CD4-positive, alpha-beta T cell treated with Interferon alpha-2 for 1 hour (primary cell): ENCODE results near the gene LBP.
"Not testable (repeated sequence)": the region's sequence is repeated elsewhere in the genome, so short reads cannot be mapped to it uniquely, and the experiment has no call there.

Source experiments
- DNase-seq, 2 donors: peaks; one replicate each; pipeline ENCODE4 v3.0.0-alpha.2; 2020 to 2022

LBP gene

GRCh38 chr20:38353316-38353715, 7.0 kb downstream of the LBP start:
- DNase-seq = no peak

GRCh38 chr20:38354227-38354626, 7.9 kb downstream of the LBP start:
- no peak for DNase-seq

GRCh38 chr20:38355161-38356012, 9.1 kb downstream of the LBP start:
- no peak for DNase-seq

DNA sequence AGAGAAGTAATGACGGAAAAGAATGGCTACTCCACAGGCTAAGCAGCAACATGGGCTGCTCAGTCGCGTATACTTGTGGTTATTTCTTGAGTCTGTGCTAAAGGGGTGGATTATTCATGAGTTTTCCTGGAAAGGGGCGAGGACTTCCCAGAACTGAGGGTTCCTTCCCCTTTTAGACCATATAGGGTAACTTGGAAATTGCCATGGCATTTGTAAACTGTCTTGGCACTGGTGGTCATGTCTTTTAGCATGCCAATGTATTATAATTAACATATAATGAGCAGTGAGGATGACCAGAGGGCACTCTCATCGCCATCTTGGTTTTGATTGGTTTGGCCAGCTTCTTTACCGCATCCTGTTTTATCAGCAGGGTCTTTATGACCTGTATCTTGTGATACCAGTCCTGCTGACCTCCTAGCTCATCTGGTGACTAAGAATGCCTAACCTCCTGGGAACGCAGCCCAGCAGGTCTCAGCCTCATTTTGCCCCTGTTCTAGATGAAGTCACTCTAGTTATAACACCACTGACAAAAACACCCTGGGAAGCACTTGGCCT, 11.4 kb downstream of the LBP start:
- peak in 1 of 2 donors; percentile 12 for DNase-seq

- DNase-seq = no peak
Measured at GRCh38 chr20:38358556-38358955, 12.3 kb downstream of the LBP start.

DNA sequence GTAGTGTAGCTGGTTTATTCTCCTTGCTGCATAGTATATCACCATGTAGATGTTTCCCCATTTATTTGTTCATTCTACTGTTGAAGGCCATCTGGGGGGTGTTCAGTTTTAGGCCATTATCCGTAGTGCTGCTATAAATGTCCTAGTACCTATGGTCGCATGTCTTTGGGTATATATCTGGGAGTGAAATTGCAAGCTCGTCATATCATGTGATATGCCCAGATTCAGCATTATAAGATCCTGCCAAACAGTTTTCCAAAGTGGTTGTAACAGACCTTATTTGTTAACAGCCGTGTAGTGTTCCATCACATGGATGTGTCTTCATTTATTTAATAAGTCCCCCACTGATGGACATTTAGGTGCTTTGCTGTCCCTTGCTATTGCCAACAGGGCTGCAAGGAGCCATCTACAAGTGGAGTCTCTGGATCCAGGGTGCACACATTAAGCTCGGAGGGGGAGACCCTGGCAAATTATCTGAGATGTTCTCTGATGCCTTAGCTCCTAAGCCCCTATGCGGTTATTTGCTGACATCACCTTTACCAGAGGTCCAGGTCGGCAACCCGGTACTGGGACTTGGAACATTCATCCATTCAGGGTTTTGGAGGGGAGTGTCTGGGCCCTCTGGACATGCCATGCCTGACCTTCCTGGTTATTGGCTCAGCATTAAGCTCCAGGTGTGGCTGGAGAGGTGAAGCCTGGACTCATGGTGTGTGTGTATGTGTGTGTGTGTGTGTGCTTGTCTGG, 16.9 kb downstream of the LBP start:
- DNase-seq = no peak

GRCh38 chr20:38369389-38369788, 23.1 kb downstream of the LBP start:
- peak; percentile 11 to 12 for DNase-seq

DNA sequence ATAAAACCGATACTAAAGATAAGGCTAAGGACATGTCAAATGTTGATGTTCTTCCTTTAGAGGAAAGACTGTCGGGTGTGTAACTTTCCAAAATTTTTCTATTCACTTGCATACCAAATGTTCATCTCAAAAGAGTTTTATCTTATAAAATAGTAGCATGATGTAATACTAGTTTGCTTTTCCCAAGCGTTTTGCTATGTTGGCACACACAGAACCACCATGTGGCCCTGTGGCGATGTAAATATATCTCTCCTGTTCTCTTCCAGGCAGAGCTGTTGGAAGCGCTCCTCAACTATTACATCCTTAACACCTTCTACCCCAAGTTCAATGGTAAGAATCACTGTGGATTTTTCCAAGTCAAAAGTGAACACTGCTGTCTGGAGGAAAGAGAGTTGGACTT, 26.5 kb downstream of the LBP start:
- DNase-seq = no peak

DNA sequence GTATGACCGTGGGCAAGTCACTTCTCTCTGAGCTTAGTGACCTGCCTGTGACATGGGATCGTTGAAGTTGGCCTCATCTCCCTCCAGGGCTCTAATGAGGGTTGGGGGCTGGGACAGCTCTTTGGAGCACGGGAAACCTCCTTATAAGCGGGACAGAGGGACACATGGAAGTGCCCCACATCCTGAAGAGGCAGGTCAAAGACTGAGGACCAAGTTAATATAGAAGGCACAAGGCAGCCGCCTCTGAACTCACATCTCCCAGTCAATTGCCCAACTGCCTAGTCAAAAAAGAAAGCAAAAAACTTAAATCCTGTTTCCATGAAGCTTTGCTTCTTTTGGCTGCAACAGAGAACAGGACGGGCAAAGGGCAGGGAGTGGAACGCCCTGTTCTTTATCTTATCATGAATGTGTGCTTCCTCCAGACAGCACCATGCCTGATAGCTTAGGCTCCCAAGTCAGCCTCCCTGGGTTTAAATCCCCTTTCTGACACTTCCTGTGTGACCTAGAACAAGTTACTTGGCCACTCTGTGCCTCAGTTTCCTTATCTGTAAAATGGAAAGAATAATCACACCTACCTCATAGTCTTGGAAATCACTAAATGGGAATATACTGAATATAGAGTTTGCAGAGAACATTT, 27.1 kb downstream of the LBP start:
- no peak for DNase-seq

- DNase-seq = no peak
Measured at GRCh38 chr20:38373898-38374297, 27.6 kb downstream of the LBP start.

DNA sequence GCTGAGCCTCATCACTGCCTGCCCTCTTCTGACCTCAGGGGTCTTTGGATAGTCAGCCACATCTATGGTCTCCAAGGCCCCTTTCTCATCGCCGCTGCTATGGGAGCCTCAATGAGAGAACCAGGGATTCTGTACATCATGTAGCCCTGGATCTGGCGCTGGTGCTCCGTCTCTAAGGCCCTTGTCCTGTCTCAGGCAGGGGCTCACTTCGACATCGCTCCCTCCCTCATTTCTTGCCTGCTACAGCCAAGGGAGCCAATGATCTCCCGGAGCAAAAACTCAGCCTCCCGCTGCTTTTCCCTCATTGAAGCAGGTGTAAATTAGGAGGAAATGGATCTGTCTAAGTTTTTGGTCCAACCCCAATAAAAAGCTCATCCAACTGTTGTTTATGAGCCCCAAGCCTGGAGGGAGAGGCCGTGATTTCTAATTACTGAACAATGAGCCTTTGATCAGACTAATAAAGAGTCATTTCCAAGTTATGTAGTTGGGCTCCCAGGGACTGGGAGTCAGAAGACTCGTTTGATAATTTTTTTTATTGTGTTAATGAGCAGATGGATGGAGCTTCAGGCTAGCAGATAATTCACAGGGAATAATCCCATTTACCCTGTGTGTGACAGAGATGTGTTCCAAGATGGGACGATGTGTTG, 30.9 kb downstream of the LBP start:
- no peak for DNase-seq

DNA sequence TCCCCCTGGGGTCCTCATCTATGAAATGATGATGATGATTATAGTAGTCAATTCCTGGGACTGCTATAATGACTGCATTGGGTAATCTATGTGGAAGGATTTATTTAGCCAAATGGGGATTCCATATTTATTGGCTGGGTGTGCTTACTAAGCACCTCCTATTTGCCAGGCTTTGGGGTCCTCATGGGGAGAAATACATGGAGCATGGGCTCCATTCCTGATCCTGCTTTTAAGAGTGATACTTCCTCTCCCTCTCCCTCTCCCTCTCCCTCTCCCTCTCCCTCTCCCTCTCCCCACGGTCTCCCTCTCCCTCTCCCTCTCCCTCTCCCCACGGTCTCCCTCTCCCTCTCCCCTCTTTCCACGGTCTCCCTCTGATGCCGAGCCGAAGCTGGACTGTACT, 31.6 kb downstream of the LBP start:
- not testable (repeated sequence) for DNase-seq

GRCh38 chr20:38383147-38383546, 36.9 kb downstream of the LBP start:
- DNase-seq = no peak

- no peak for DNase-seq
Measured at GRCh38 chr20:38386004-38386403, 39.7 kb downstream of the LBP start.

DNA sequence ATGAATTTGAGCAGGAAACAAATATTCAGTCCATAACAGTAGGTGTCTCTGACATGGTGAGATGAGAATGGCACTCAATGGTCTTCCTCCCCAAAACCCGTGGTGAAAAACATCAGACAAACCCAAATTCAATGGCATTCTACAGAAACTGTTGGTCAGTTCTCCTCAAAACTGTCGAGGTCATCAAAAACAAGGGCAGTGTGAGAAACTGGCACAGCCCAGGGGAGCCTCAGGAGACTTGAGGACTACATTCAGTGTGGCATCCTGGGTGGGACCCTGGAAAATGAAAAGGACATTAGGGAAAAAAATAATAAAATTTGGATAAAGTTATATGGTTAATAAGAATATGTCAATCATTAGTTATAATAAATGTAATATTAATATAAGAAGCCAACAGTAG, 40.6 kb downstream of the LBP start:
- no peak for DNase-seq

GRCh38 chr20:38387953-38388352, 41.7 kb downstream of the LBP start:
- no peak for DNase-seq

DNA sequence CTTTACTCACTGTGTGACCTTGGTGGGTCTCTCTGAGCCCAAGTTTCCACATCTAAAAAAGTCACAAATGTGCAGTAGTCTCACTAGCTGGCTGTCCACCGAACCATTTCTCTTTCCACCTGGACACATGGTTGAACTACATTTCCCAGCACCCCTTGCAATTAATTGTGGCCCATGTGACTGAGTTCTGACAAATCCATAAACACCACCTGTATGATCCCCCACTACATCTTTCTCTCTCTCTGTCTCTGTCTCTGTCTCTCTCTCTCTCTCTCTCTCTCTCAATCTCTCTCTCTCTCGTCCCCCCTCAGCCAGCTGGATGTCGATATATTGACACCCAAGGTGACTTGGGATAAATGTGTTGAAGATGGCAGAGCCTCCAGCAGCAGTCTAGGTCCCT, 46.1 kb downstream of the LBP start:
- DNase-seq = no peak

GRCh38 chr20:38393259-38393658, 47.0 kb downstream of the LBP start:
- no peak for DNase-seq

GRCh38 chr20:38395165-38395564, 48.9 kb downstream of the LBP start:
- DNase-seq = no peak

GRCh38 chr20:38395751-38396395, 49.6 kb downstream of the LBP start:
- DNase-seq = not testable (repeated sequence)

DNA sequence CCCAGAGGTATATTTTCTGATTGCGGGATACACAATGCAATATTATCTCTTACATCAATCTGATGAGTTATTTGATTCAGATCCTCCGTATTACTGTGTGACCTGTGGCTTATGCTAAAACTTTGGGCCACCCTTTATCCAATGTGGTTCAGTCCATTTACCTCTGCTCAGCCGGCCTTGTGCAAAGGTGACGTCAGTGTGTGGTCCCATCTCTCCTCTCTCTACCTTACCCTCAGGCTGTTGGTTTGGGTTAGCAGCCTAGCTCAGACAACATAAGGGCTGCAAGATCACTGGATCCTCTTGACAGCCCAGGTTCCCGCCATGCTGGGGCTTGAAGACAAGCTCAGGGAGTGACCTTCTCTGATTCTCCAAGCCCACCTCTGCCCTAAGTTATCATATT, 55.8 kb downstream of the LBP start:
- DNase-seq = no peak

DNA sequence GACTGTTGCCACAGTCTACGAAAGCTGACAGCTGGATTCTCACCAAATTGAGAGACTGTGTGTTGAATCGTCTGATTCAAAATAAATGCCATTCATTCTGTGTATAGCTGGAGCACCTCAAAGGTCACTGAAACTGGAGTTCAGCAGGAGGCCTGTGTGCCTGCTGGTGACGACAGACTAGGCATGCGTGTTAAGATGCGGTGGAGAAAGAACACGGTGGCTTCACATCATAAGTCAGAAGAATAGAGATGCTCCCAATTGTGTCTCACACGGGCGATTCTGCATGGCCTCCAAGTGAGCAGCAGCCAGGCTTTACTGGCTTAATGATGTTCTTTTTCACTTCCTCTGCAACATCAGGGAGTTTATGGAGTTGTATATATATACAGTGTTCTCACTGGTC, 56.5 kb downstream of the LBP start:
- DNase-seq = no peak
